ENCODE results near the gene LTBP1. TPM values are rescaled to one million over a fixed set of nuclear protein-coding genes. Genes with fewer than 3 reads are reported as not detected.
"Not testable (repeated sequence)": the region's sequence is repeated elsewhere in the genome, so short reads cannot be mapped to it uniquely, and the experiment has no call there.

LTBP1 gene
- polyA plus RNA-seq, 1 donor (not counting 4 experiments of a cell fraction or from before 2014, with no cell fraction given), result 9.2 TPM

GRCh38 chr2:32918774-32919173 lies 28.0 kb upstream of the LTBP1 start:
- DNase-seq (ENCODE audit: low read depth, low spot score) (no peak), FAIRE-seq (no peak)
- H3K4me1 ChIP-seq (ENCODE audit: control insufficient read depth, extremely low read depth, insufficient read depth, low read length), result no peaks in the 10 kb centered on the region
- H3K36me3 ChIP-seq (ENCODE audit: control insufficient read depth in 2 of 2, extremely low read depth in 1 of 2, insufficient read depth in 2 of 2, low read length in 2 of 2), result no peaks in the 10 kb centered on the region
- no peaks in the 10 kb centered on the region for H3K79me2 ChIP-seq (ENCODE audit: control insufficient read depth, insufficient read depth, low read length)
- H4K20me1 ChIP-seq (ENCODE audit: control insufficient read depth, extremely low read depth, insufficient read depth, low read length), result no peaks in the 10 kb centered on the region
- TF ChIP-seq EZH2 (IDR thresholded peaks at IDR 0.05; ENCODE audit: low read length) (no peak), CTCF (optimal IDR thresholded peaks at IDR 0.05 in 1 of 3, IDR thresholded peaks at IDR 0.05 in 1 of 3, conservative IDR thresholded peaks at IDR 0.05 in 1 of 3; ENCODE audit: extremely low read depth in 1 of 3, insufficient read depth in 2 of 3, low read length in 3 of 3) (no peak)
- H3K4me2 ChIP-seq (ENCODE audit: control insufficient read depth, extremely low read depth, insufficient read depth, low read depth, low read length), result no peak overlapping the region
- H3K9ac ChIP-seq (ENCODE audit: control insufficient read depth, extremely low read depth, insufficient read depth, low read length), result no peak overlapping the region
- H2AFZ ChIP-seq (ENCODE audit: control insufficient read depth, low read length), result no peak overlapping the region
- H3K9me1 ChIP-seq (ENCODE audit: control insufficient read depth, extremely low read depth, insufficient read depth, low read length), result no peaks in the 10 kb centered on the region
- H3K27me3 ChIP-seq (ENCODE audit: control insufficient read depth, extremely low read depth, insufficient read depth, low read length), result no peaks in the 10 kb centered on the region
- H3K27ac ChIP-seq (ENCODE audit: control insufficient read depth, insufficient read depth, low read length), result no peak overlapping the region
- H3K9me3 ChIP-seq (ENCODE audit: control insufficient read depth, low read depth, low read length), result no peaks in the 10 kb centered on the region
- dilution Hi-C loops (cut with MboI; ENCODE audit: extremely low pct_ligation_motif_present, low sequenced_read_pairs), result no loop called here
- no peak overlapping the region for H3K4me3 ChIP-seq (ENCODE audit: control insufficient read depth in 2 of 3, extremely low read depth in 1 of 3, insufficient read depth in 2 of 3, low read depth in 1 of 3, low read length in 3 of 3)

- H3K27me3 ChIP-seq (ENCODE audit: control insufficient read depth, extremely low read depth, insufficient read depth, low read length); H3K27ac ChIP-seq (ENCODE audit: control insufficient read depth, insufficient read depth, low read length); H3K4me2 ChIP-seq (ENCODE audit: control insufficient read depth, extremely low read depth, insufficient read depth, low read depth, low read length); H3K79me2 ChIP-seq (ENCODE audit: control insufficient read depth, insufficient read depth, low read length); dilution Hi-C loops (cut with MboI; ENCODE audit: extremely low pct_ligation_motif_present, low sequenced_read_pairs); H3K4me1 ChIP-seq (ENCODE audit: control insufficient read depth, extremely low read depth, insufficient read depth, low read length); H3K4me3 ChIP-seq (ENCODE audit: control insufficient read depth in 2 of 3, extremely low read depth in 1 of 3, insufficient read depth in 2 of 3, low read depth in 1 of 3, low read length in 3 of 3); FAIRE-seq; DNase-seq (ENCODE audit: low read depth, low spot score); H3K36me3 ChIP-seq (ENCODE audit: control insufficient read depth in 2 of 2, extremely low read depth in 1 of 2, insufficient read depth in 2 of 2, low read length in 2 of 2); H4K20me1 ChIP-seq (ENCODE audit: control insufficient read depth, extremely low read depth, insufficient read depth, low read length); H2AFZ ChIP-seq (ENCODE audit: control insufficient read depth, low read length); H3K9me1 ChIP-seq (ENCODE audit: control insufficient read depth, extremely low read depth, insufficient read depth, low read length); H3K9ac ChIP-seq (ENCODE audit: control insufficient read depth, extremely low read depth, insufficient read depth, low read length); H3K9me3 ChIP-seq (ENCODE audit: control insufficient read depth, low read depth, low read length): not testable (repeated sequence)
Observed at GRCh38 chr2:32919901-32920300, 26.9 kb upstream of the LTBP1 start.

GRCh38 chr2:32921486-32921885 lies 25.3 kb upstream of the LTBP1 start:
- H3K27ac ChIP-seq (ENCODE audit: control insufficient read depth, insufficient read depth, low read length); dilution Hi-C loops (cut with MboI; ENCODE audit: extremely low pct_ligation_motif_present, low sequenced_read_pairs); H4K20me1 ChIP-seq (ENCODE audit: control insufficient read depth, extremely low read depth, insufficient read depth, low read length); H3K9me1 ChIP-seq (ENCODE audit: control insufficient read depth, extremely low read depth, insufficient read depth, low read length); H3K27me3 ChIP-seq (ENCODE audit: control insufficient read depth, extremely low read depth, insufficient read depth, low read length); H3K4me3 ChIP-seq (ENCODE audit: control insufficient read depth in 2 of 3, extremely low read depth in 1 of 3, insufficient read depth in 2 of 3, low read depth in 1 of 3, low read length in 3 of 3); H3K9ac ChIP-seq (ENCODE audit: control insufficient read depth, extremely low read depth, insufficient read depth, low read length); H3K4me2 ChIP-seq (ENCODE audit: control insufficient read depth, extremely low read depth, insufficient read depth, low read depth, low read length); DNase-seq (ENCODE audit: low read depth, low spot score); H3K9me3 ChIP-seq (ENCODE audit: control insufficient read depth, low read depth, low read length); H3K79me2 ChIP-seq (ENCODE audit: control insufficient read depth, insufficient read depth, low read length); H2AFZ ChIP-seq (ENCODE audit: control insufficient read depth, low read length); FAIRE-seq; H3K36me3 ChIP-seq (ENCODE audit: control insufficient read depth in 2 of 2, extremely low read depth in 1 of 2, insufficient read depth in 2 of 2, low read length in 2 of 2); H3K4me1 ChIP-seq (ENCODE audit: control insufficient read depth, extremely low read depth, insufficient read depth, low read length): not testable (repeated sequence)

All from keratinocyte (primary cell).